Measurements from ENCODE around the gene PPFIA4.

GRCh38 chr1:203072002-203072602, 45.8 kb downstream of the PPFIA4 start:
- TF ChIP-seq FOXP1 (CRISPR knock-in tag; IDR thresholded peaks at IDR 0.05) (no peak), TARDBP (IDR thresholded peaks at IDR 0.05) (no peak), POLR2A (conservative IDR thresholded peaks at IDR 0.05) (no peak)
- TF ChIP-seq, protein P1, sequence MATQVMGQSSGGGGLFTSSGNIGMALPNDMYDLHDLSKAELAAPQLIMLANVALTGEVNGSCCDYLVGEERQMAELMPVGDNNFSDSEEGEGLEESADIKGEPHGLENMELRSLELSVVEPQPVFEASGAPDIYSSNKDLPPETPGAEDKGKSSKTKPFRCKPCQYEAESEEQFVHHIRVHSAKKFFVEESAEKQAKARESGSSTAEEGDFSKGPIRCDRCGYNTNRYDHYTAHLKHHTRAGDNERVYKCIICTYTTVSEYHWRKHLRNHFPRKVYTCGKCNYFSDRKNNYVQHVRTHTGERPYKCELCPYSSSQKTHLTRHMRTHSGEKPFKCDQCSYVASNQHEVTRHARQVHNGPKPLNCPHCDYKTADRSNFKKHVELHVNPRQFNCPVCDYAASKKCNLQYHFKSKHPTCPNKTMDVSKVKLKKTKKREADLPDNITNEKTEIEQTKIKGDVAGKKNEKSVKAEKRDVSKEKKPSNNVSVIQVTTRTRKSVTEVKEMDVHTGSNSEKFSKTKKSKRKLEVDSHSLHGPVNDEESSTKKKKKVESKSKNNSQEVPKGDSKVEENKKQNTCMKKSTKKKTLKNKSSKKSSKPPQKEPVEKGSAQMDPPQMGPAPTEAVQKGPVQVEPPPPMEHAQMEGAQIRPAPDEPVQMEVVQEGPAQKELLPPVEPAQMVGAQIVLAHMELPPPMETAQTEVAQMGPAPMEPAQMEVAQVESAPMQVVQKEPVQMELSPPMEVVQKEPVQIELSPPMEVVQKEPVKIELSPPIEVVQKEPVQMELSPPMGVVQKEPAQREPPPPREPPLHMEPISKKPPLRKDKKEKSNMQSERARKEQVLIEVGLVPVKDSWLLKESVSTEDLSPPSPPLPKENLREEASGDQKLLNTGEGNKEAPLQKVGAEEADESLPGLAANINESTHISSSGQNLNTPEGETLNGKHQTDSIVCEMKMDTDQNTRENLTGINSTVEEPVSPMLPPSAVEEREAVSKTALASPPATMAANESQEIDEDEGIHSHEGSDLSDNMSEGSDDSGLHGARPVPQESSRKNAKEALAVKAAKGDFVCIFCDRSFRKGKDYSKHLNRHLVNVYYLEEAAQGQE (IDR thresholded peaks at IDR 0.05; ENCODE audit: borderline replicate concordance): no peak
- TF ChIP-seq, protein P1 (CRISPR knock-in tag; IDR thresholded peaks at IDR 0.05; ENCODE audit: low read depth): no peak
